HG03378 (cell line): ENCODE measurements around the gene MEGF11.
"Not testable (repeated sequence)": the region's sequence is repeated elsewhere in the genome, so short reads cannot be mapped to it uniquely, and the experiment has no call there.

Source experiments
- ATAC-seq: cut with Tn5 transposase; IDR thresholded peaks from one replicate; pipeline ENCODE4 v1.9.1; 2021; ENCODE audit warnings: mild to moderate bottlenecking, moderate library complexity; ENCODE audit not compliant: unreplicated experiment

The MEGF11 gene

GRCh38 chr15:66017792-66018487, 235.6 kb downstream of the MEGF11 start:
- no peak for ATAC-seq

- no peak for ATAC-seq
Measured at GRCh38 chr15:66017000-66017399, 236.6 kb downstream of the MEGF11 start.

- ATAC-seq, result no peak
Measured at GRCh38 chr15:66016199-66016598, 237.4 kb downstream of the MEGF11 start.

- ATAC-seq, result no peak
Measured at GRCh38 chr15:66014635-66015182, 238.8 kb downstream of the MEGF11 start.

GRCh38 chr15:66014022-66014421, 239.5 kb downstream of the MEGF11 start:
- ATAC-seq, result no peak

- ATAC-seq, result no peak
Measured at GRCh38 chr15:66008940-66009562, 244.5 kb downstream of the MEGF11 start.

- ATAC-seq, result no peak
Measured at GRCh38 chr15:66007663-66008262, 245.8 kb downstream of the MEGF11 start.

- no peak for ATAC-seq
Measured at GRCh38 chr15:66006986-66007385, 246.6 kb downstream of the MEGF11 start.

GRCh38 chr15:66004618-66005262, 248.8 kb downstream of the MEGF11 start:
- no peak for ATAC-seq

GRCh38 chr15:66003129-66003528, 250.4 kb downstream of the MEGF11 start:
- not testable (repeated sequence) for ATAC-seq

- ATAC-seq, result no peak
Measured at GRCh38 chr15:66001717-66002426, 251.7 kb downstream of the MEGF11 start.

GRCh38 chr15:66001042-66001441, 252.5 kb downstream of the MEGF11 start:
- no peak for ATAC-seq

GRCh38 chr15:65998486-65998885, 255.1 kb downstream of the MEGF11 start:
- no peak for ATAC-seq

GRCh38 chr15:65996901-65997300, 256.6 kb downstream of the MEGF11 start:
- ATAC-seq, result no peak

- no peak for ATAC-seq
Measured at GRCh38 chr15:65994832-65995231, 258.7 kb downstream of the MEGF11 start.

GRCh38 chr15:65993762-65994161, 259.8 kb downstream of the MEGF11 start:
- no peak for ATAC-seq

GRCh38 chr15:65993236-65993635, 260.3 kb downstream of the MEGF11 start:
- no peak for ATAC-seq

- no peak for ATAC-seq
Measured at GRCh38 chr15:65991721-65992483, 261.6 kb downstream of the MEGF11 start.

GRCh38 chr15:65990298-65990981, 263.1 kb downstream of the MEGF11 start:
- no peak for ATAC-seq

- no peak for ATAC-seq
Measured at GRCh38 chr15:65987100-65987499, 266.4 kb downstream of the MEGF11 start.
